ENCODE measurements around the gene AMIGO3.
"Not testable (repeated sequence)": the region's sequence is repeated elsewhere in the genome, so short reads cannot be mapped to it uniquely, and the experiment has no call there.

- TF ChIP-seq CTCF (conservative IDR thresholded peaks at IDR 0.05); EZH2 (IDR thresholded peaks at IDR 0.05; ENCODE audit: low read depth): not testable (repeated sequence)
Measured at GRCh38 chr3:49684453-49684852, 35.0 kb downstream of the AMIGO3 start.
